Loucy (cell line): Measurements from ENCODE around the gene STT3B.

Source experiments
- CTCF ChIP-seq: fragments of 200-600 bp; sonication (generic); conservative IDR thresholded peaks from 2 replicates; pipeline ENCODE4 v1.5.1; 2014; ENCODE audit warnings: mild to moderate bottlenecking, antibody characterized with exemption, low read length
- EZH2phosphoT487 ChIP-seq: fragments of 200-600 bp; IDR thresholded peaks from 2 replicates; pipeline ENCODE4 v1.6.1; 2018; ENCODE audit warnings: antibody characterized with exemption, mild to moderate bottlenecking, moderate library complexity, borderline replicate concordance

- TF ChIP-seq CTCF (no peak), EZH2phosphoT487 (no peak)
These were observed 20.5 kb downstream of the STT3B start for GRCh38 chr3:31553258-31553657.
